Suprapubic skin (tissue), 3 donors: Measurements from ENCODE around the gene EPHB1.

Source experiments
- CTCF ChIP-seq, 2 donors: fragments of 200-600 bp in 1 of 2; fragments of 450-650 bp in 1 of 2; sonication (generic) in 1 of 2; IDR thresholded peaks; one replicate each; pipeline ENCODE4 v1.5.1; 2016 to 2019; ENCODE audit warnings: antibody characterized with exemption in 2 of 2, mild to moderate bottlenecking in 1 of 2, moderate library complexity in 1 of 2
- EP300 ChIP-seq: sonication (generic); formaldehyde crosslinking; IDR thresholded peaks from one replicate; pipeline ENCODE4 v1.6.1; 2017; ENCODE audit warnings: antibody characterized with exemption
- POLR2A ChIP-seq, 2 donors: fragments of 450-650 bp; IDR thresholded peaks; one replicate each; pipeline ENCODE4 v1.6.1; 2017; ENCODE audit warnings: antibody characterized with exemption in 2 of 2, mild to moderate bottlenecking in 2 of 2, moderate library complexity in 2 of 2

- TF ChIP-seq CTCF (IDR thresholded peaks at IDR 0.05) (no peak), POLR2A (IDR thresholded peaks at IDR 0.05) (no peak), EP300 (no peak)
Measured at GRCh38 chr3:134970895-134971294, 175.8 kb downstream of the EPHB1 start.
